Fibroblast of gingiva (primary cell): ENCODE results near the gene IQSEC1.
A peak's percentile ranks its signal among the peaks of the same experiment; 100 is the strongest.

Experiments
- DNase-seq: peaks from one replicate; pipeline ENCODE4 v3.0.0-alpha.2; 2011; ENCODE audit warnings: low read depth

IQSEC1 gene

DNA sequence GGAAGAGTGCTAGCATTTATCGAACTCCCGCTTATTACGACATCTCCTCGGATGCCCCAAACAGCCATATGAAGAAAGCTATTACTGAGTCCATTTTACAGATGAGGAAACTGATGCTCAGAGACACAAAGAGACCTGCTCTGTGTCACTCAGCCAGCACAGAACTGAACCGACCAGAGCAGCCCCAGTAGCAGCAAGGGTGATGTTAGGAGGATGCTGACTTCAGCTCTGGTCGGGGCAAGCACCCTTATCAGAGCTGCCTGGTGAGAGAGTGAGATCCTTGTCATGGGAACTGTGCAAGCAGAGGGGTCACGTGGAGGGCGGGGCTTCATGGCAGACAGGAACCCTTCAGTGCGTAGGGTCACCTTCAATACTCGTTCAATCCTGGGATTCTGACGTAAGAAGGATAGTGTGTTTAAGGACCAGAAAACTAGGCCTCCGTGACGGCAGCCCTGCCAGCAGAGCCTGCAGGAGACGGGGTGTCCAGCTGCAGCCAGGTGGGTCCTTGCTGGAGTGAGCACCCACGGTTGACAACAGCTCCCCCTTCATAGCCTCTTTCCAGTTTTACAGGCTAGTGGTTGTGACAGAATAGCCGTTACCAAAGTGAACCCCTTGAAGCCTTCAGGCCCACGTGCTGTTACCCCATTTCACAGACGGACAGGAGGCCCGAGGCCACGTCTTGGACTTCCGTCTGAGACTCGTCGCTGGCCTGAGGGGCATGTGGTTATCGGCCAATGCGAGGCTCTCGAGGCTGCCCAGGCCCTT lies 12.0 kb upstream of the IQSEC1 start:
- DNase-seq, result no peak

DNA sequence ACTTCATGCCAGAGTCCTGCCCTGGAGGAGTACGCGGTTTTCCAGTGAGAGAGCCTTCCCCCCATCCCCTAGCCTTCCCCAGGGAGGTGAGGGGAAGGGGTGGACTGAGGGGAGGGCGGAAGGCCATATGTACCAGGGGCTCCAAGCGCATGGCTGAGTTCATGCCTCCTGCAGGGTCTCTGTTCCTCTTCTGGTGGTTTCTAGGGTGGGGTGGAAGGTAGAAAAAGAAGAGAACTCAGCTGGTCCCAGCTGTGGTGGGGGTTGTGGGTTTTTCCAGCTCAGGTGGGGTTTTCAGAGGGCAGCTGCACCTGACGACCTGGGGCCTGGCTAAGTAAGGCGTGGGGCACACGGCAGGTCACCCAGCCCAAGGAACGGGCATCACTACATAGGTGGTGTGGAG lies 10.7 kb upstream of the IQSEC1 start:
- no peak for DNase-seq

DNA sequence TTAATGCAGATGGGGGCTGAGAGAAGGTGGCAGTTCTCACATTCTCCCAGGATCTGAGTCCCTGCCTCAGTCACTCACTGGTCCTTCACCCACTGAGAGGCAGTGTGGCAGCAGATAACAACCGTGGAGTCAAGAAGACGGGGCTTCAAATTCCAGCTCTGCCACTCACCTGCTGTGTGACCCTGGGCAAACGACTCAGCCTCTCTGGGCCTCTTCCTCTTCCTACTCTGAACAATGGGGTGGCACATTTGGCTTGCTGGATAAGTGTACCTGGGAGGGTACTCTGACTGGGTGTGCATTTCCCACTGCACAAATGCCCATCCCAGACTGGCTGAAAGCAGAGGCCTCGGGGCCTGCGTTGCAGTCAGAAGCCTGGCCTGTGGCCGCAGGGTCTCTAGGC lies 10.0 kb upstream of the IQSEC1 start:
- DNase-seq, result no peak

DNA sequence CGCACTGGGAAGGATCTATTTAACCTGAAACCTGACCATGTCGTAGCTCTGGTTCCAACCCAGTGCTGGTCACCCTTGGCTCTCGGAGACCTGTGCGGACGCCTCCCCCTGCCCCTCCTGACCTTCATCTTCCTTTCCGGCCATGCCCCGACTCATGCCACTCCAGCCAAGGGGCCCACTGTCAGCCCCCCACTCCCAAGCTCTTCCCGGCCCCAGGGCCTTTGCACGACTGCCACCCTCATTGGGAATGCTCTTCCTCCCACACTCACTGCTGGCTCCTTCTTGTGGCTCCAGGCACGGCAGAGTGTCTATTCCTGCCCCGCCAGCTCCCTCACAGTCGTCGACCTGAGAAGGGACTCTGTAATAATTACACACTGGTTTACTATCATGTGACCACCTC lies 9.4 kb upstream of the IQSEC1 start:
- no peak for DNase-seq

DNA sequence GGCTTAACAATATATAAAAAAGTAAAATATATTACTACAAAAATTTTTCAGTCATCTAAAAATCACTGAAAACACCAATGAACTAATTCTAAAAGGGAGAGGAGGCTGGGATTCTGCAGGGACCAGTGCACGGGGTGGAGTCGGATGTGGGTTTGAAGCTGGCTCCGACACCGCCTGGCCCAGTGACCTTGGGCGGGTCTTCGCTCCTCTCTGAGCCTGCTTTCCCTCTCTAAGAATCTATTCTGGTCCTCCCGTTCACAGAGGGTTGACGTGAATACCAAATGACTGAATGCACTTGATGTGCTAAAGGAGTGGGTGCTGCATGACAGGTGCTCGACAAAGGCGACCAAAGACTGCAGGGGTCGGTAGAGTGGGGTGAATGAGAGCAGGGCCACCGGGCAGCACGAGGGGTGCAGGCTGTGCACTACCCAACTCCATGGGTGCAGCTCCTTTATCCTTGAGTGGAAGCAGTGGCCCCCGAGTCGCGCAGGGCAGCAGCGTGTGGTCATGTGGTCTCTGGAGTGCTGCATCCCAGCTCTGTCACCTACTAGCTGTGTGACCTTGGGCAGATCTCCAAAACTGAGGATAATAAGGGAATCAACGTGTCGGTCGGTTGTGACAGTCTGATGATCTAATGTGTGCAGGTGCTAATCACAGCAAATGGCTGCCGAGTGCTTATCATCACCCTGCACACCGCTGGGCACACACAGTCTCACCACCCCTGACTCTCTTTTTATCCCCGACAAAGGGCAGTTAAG lies 8.6 kb upstream of the IQSEC1 start:
- no peak for DNase-seq

DNA sequence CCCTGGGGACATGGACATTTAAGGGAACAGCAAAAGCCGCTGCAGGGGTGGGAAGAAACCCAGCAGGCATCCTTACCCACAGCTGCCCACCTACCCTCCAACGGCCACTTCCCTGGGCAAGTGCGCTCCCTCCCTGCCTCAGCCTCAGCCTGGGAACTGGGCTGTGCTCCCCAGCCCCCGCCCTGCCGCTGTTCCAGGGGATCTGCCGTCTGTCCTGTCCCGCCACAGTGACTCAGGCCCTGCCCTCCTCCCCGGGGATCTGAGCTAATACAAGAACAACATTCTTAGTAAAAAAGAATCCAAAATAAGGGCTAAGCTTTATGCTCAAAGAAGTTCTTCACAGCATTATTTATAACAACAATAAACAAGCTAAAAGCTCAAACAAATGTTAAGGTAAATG lies 7.4 kb upstream of the IQSEC1 start:
- DNase-seq, result no peak

DNA sequence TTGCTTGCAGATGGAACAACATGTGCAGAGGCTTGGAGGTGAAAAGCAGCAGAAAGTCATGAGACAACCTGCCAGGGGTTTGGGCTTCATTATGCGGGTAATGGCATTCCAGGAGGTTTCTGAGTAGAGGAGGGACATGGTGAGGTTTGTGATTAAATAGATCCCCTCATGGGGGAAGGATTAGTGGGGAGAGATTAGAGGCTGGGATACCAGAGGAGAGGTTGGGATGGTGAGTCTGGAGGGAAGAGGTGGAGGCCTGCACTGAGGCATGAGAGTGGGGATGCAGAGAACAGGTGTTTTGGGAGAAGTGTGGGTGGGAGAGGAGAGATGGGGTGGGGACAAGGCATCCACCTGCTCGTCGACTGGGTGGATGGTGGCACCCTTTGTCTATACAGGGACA lies 6.8 kb upstream of the IQSEC1 start:
- no peak for DNase-seq

DNA sequence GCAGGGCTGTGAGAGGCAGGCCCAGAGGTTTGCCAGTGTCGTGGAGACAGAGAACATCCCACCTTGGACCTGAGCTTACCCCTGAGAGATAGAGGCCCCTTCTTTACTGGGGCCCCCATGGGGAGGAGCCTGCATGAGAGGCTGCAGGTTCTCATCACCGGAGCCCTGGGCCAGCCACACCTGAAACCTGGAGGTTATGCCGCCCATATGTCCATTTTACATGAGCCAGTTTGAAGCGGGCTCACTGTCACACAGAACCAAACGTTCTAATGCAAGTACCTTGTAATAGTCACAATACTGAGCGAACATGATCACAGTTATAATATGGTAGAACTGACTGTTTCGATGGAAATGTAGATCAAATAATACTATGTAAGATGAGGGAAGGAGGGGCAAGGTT lies 6.3 kb upstream of the IQSEC1 start:
- DNase-seq, result no peak

DNA sequence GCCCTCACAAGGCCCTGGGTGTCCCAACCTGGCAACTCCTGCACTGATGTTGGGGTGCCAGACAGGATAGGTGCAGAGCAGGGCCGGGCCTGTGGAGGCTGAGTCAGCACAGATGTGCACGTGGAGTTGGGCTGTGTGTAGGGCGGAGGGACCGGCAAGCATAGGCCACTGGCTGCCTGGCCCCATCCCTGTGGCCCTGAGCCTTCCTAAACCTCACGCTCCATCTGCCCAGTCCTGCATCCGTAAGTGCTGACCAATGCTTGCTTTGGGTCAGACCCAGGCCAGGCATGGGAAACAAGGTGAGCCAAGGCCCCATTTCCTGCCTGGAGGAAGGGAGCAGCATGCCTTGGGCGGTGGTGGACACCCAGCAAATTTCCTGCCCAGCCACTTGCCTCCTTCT lies 5.8 kb upstream of the IQSEC1 start:
- DNase-seq, result no peak

DNA sequence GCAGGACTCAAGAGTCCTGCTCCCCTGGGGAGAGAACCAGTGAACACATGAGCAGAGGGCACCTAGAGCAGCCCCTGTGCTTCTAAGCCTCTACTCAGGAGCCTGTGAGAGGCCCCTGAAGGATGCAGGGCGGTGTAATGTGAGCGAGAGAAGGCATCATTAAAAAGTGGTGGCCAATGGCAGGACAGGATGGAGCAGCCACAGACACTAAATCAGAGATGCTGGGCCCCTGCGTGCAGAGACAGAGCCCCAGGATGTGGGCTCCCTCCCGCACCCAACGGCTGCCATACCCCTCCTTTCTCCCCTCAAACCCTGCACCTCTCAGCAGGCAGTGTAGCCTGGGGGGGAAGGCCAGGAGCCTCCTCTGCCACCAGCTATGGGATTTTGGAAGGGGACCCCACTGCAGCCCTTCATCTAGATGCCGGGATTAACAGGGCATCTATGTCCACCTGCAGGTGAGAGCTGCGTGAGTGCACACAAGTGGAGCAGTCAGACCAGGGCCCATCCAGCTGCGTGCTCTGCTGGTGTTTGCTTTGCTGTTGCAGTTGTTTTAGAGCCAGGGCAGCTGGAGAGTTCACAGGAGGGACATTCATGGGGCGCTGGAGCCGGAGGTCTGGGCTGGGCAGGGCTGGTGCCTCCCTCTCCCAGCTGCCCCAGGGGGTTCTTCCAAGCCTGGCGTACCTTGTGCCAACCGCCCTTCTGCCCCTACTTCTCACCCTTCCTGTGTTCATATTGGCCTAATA lies 5.1 kb upstream of the IQSEC1 start:
- DNase-seq, result no peak

DNA sequence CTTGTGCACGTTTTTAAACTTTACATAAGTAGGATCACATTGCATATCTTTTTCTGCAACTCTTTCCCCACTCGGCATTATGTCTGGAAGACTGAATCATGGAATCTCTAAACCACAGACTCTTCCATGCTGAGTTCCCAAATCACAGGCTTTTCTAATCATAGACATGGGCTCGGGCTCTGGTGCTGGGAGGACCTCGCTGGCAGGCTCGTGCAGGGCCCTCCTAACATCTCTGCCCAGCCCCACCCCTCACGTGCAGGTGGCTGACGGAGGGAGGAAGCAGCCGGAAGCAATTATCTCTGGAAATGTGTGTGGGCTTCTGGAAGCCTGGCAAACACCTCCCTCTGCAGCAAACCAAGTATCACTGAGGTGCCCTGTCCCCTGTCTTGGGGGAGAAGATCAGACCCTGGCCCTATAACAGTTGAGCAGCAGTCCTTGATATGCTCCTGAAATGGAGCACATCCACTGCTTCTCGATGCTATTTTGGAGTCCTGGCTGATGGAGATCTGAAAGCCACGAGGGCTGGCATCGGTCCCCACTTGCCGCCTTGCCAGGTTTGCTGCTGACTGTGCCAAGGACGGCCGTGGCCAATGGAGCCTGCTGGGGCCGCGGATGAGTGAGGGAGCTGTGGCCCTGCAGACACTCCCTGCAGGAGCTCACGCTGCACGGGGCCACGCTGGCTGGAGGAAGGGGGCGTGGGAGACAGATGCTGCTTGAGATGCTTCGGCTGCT lies 4.4 kb upstream of the IQSEC1 start:
- peak; percentile 13 for DNase-seq

DNA sequence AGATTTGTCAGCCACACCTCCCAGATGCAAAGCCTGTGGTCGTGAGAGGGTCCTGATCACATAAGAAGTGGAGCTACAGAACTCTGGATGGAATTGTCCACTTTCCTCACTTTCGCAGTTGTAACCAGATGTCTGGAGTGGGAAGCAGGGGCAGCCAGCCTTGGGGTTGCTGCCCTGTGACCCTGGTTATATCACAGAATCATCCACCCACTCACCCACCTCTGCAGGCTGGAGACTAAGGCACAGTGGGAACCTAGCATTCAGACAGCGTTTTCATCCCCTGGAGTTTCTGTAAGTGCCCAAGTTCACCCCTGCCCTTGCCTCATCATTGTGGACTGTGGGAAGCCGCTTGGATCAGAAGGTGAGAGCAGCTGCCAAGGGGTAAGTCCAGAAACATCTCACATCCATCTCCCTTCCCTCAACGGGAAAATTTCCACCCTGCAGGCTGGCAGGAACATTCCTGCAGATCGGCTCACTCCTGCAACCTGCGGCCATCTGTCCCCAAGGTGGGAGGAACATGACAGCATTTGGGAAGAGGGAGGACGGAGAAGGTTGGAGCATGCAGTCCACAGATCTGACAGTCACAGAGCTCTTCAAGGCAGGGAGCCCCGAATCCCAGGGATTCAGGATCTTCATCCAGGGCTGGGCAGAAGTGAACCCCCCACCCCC lies 2.9 kb upstream of the IQSEC1 start:
- DNase-seq, result no peak

DNA sequence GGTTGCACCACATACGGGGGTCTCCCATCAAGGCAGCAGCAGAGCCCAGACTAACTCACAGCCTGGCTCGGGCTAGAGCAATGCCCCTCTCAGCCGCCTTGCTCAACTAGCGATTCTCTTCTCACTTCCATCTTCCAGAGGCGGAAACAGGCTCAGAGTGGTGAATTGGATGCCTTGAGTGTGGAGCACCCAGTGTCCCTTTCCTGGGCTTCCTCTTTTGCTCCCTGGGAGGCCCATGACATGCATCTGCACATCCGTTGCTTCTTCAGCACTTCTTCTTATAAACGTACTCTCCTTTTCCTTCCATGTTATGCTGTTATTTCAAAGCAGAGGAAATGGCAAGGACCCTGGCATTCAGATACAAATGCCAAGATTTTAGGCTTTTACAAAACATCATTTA lies 2.1 kb upstream of the IQSEC1 start:
- DNase-seq, result no peak

DNA sequence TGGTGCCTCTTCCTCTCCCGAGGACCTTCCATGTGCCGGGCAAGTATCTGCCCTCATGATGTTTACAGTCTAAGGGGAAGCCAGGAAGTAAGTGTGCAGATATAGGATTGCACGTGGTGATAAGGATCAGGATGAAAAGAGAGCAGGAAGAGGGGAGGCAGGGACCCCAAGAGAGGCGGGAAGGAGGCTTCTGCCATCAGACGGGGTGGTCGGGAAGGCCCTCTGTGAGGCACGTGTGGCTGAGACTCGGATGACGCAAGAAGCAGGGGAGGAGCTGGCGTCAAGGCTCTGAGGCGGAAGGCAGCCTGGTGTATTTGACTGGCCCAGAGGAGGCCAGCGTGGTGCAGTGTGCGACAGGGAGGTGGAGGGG lies 762 bp upstream of the IQSEC1 start:
- no peak for DNase-seq

DNA sequence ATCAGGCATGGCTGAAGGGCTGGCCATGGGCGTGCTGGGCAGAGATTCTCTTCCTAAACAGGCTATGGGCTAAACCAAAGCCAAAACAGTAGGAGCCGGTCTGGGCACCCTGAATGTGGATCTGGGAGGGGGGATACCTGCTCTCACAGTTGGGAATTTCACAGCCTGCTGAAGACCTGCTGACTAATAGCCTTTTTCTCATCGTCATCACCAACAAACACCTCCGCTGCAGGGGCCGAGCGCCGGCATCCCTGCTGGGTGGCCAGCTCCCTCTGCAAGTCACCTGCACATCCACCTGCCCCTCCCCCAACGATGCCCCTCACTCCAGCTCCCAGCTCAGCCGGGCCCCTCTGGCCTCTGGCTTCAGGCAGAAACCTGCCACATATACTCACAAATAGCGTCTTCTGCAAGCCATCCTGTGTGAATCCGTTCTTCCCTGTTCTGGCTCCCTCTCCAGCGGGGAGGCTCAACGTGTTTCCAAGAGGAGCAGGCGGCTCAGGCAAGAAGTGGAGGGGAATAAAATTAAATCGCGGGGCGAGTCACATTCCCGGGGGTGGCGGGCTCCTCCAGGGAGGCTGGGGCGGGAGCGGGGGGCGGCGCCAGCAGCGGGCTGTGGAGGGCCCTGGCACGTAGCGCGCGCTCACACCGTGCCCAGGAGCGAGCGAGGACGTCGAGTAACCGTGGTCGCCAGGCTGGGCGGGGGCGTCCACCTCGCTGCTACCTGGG lies 466 bp downstream of the IQSEC1 start:
- DNase-seq, result no peak

DNA sequence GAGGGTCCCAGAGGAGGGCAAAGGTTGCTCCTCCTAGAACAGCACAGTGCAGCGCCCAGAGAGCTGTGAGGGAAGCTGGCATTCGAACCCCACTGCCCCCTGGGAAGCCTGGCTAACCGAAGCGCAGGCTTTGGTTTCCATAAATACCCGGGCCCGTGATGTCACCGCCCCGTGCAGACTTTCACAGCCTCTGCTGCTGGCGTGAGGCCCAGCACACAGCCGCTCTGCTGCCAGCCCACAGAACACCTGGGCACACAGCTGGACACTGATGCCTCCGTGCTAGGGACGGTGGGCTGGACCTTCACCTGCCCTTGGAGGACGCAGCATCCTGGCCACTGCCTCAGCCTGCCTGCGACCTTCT lies 1.0 kb downstream of the IQSEC1 start:
- no peak for DNase-seq

DNA sequence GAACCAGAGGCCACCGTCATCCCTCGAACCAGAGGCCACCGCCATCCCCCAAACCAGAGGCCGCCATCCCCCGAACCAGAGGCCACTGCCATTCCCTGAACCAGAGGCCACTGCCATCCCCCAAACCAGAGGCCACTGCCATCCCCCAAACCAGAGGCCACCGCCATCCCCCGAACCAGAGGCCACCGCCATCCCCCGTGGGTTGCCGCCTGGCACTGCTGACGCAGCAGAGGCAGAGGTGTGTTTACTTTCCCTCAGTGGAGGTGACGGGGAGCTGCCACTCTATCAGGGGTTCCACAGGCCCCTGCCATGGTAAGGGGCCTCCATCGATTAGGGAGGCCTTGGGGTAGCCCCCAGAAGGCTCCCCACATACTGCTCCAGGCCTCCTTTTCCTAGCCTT lies 1.5 kb downstream of the IQSEC1 start:
- no peak for DNase-seq

DNA sequence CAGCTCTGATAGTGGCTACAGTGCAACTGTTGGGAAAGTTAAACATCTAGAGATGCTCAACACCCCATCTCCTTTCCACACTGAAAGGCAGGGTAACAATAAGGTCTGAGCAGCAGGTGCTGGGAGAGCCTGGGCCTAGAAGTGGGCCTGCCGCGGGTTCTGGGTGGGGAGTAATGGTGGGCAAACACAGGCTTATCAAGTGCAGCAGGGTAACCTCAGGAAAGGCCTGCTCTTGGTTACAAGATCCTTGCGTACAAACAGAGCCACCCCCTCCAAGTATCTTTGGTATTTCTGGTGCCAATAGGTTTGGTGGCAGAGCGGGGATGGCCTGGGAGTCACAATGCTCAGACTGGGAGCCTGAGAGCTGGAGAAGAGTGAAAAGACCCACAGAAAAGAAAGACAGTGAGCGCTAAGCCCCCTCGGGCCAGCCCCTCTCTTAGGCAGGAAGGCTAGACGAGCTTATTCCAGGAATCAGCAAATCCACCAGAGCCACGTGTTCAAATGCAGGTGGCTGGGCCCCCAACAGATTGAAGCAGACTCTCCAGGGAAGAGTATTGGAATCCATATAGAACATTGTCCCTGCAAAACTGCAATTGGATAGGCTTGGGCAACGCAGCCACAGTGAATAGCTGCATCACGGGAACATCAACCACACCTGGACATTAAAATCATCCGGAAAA lies 2.7 kb downstream of the IQSEC1 start:
- no peak for DNase-seq

DNA sequence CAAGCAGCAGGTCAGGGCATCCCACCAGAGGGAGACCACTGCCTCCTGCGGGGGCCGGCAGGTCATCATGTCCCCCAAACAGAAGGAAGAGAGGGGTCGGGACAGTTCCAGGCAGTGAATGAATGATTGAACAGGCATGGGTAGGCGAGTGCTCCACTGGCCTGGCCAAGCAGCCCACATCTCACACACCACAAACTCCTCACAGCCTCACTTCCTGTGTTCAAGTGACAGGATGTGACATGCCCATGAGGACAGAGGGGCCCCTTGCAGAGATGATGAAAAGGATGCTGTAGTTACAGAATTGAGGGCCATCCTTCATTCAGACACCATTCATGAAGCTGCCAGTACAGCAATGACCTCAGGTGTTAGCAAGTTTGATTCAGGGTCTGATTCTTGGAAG lies 3.7 kb downstream of the IQSEC1 start:
- DNase-seq, result no peak

DNA sequence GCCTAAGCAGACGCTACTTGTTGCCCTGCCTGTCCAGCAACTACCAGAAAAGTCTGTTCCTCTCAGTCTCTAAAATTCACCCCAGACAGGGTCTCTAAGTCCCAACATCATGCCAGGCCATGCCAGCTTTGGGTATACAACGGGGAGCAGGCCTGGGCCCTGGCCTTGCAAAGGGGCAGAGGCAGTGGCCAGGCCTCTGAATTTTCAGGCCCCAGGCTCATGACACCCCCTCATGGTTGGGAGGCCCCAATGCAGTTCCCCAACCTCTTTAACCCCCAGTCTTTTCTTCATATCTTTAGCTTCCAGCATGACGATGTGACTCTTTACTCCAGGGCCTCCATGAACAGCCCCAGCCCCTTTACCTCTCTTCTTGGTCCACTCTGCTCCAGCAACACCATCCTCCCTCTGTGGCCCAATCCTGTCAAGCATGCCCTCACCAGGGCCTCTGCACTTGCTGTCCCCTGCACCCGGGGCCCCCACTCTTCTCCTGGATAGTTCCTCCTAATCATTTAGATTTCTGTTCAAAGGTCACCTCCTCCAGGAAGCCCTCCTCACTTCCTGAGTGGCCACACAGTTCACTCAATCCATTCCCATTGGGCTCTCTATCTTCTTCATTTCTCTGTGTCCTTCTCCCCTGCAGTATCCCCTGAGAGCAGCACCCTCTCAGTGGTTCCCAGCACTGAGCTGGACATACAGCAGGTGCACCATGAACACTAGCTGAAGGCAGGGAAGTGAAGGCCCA lies 4.8 kb downstream of the IQSEC1 start:
- no peak for DNase-seq
